ENCODE results near the gene KLHL24. TPM values are rescaled to one million over a fixed set of nuclear protein-coding genes. Genes with fewer than 3 reads are reported as not detected.
"Not testable (repeated sequence)": the region's sequence is repeated elsewhere in the genome, so short reads cannot be mapped to it uniquely, and the experiment has no call there.

The KLHL24 gene
- total RNA-seq, 1 donor from 2014 or later, result 116 TPM

- no peak for DNase-seq (ENCODE audit: low read depth)
- Histone ChIP-seq H3K4me3 (ENCODE audit: low read depth, low read length) (no peak overlapping the region), H3K27me3 (ENCODE audit: control insufficient read depth, insufficient read depth, low read length) (no peaks in the 10 kb centered on the region), H3K36me3 (ENCODE audit: control insufficient read depth, insufficient read depth, low read length) (no peaks in the 10 kb centered on the region)
- no peak for TF ChIP-seq CTCF (IDR thresholded peaks at IDR 0.05; ENCODE audit: insufficient read depth, low read length, poor library complexity, severe bottlenecking)
These were observed 66.3 kb downstream of the KLHL24 start for GRCh38 chr3:183701744-183702143.

- H3K36me3 ChIP-seq (ENCODE audit: control insufficient read depth, insufficient read depth, low read length); DNase-seq (ENCODE audit: low read depth); H3K4me3 ChIP-seq (ENCODE audit: low read depth, low read length); H3K27me3 ChIP-seq (ENCODE audit: control insufficient read depth, insufficient read depth, low read length): not testable (repeated sequence)
These were observed 68.5 kb downstream of the KLHL24 start for GRCh38 chr3:183703892-183704291.

- Histone ChIP-seq H3K4me3 (ENCODE audit: low read depth, low read length) (no peak overlapping the region), H3K27me3 (ENCODE audit: control insufficient read depth, insufficient read depth, low read length) (no peaks in the 10 kb centered on the region), H3K36me3 (ENCODE audit: control insufficient read depth, insufficient read depth, low read length) (no peaks in the 10 kb centered on the region)
- DNase-seq (ENCODE audit: low read depth), result no peak
- TF ChIP-seq CTCF (IDR thresholded peaks at IDR 0.05; ENCODE audit: insufficient read depth, low read length, poor library complexity, severe bottlenecking), result no peak
These were observed 74.8 kb downstream of the KLHL24 start for GRCh38 chr3:183710231-183710630.

GRCh38 chr3:183711516-183711915 is 76.1 kb downstream of the KLHL24 start:
- H3K27me3 ChIP-seq (ENCODE audit: control insufficient read depth, insufficient read depth, low read length), result no peaks in the 10 kb centered on the region
- DNase-seq (ENCODE audit: low read depth), result no peak
- no peaks in the 10 kb centered on the region for H3K36me3 ChIP-seq (ENCODE audit: control insufficient read depth, insufficient read depth, low read length)
- no peak for TF ChIP-seq CTCF (IDR thresholded peaks at IDR 0.05; ENCODE audit: insufficient read depth, low read length, poor library complexity, severe bottlenecking)
- no peak overlapping the region for H3K4me3 ChIP-seq (ENCODE audit: low read depth, low read length)

GRCh38 chr3:183714622-183715021 is 79.2 kb downstream of the KLHL24 start:
- no peak for TF ChIP-seq CTCF (IDR thresholded peaks at IDR 0.05; ENCODE audit: insufficient read depth, low read length, poor library complexity, severe bottlenecking)

GRCh38 chr3:183718012-183718411 is 82.6 kb downstream of the KLHL24 start:
- DNase-seq (ENCODE audit: low read depth), result no peak
- H3K36me3 ChIP-seq (ENCODE audit: control insufficient read depth, insufficient read depth, low read length), result no peaks in the 10 kb centered on the region
- H3K27me3 ChIP-seq (ENCODE audit: control insufficient read depth, insufficient read depth, low read length), result no peaks in the 10 kb centered on the region
- H3K4me3 ChIP-seq (ENCODE audit: low read depth, low read length), result no peak overlapping the region
- no peak for TF ChIP-seq CTCF (IDR thresholded peaks at IDR 0.05; ENCODE audit: insufficient read depth, low read length, poor library complexity, severe bottlenecking)

More at GRCh38 chr3:183714622-183715021, 79.2 kb downstream of the KLHL24 start:
- Histone ChIP-seq H3K36me3 (ENCODE audit: control insufficient read depth, insufficient read depth, low read length) (no peaks in the 10 kb centered on the region), H3K27me3 (ENCODE audit: control insufficient read depth, insufficient read depth, low read length) (no peaks in the 10 kb centered on the region), H3K4me3 (ENCODE audit: low read depth, low read length) (no peak overlapping the region)
- no peak for DNase-seq (ENCODE audit: low read depth)
